Vagina (tissue), 2 donors: ENCODE results near the gene STX10.

Experiments used
- CTCF ChIP-seq, 3 experiments: fragments of 450-650 bp in 2 of 3; fragments of 200-600 bp in 1 of 3; sonication (generic) in 1 of 3; IDR thresholded peaks; one replicate each; pipeline ENCODE4 v1.5.1; 2017 to 2019; ENCODE audit warnings: antibody characterized with exemption in 3 of 3, mild to moderate bottlenecking in 2 of 3, moderate library complexity in 2 of 3
- POLR2AphosphoS5 ChIP-seq, 2 donors: sonication (generic); formaldehyde crosslinking; IDR thresholded peaks; one replicate each; pipeline ENCODE4 v1.9.0; 2017; ENCODE audit warnings: antibody characterized with exemption in 2 of 2, mild to moderate bottlenecking in 2 of 2, low read depth in 1 of 2; ENCODE audit not compliant: insufficient read depth in 1 of 2

GRCh38 chr19:13119627-13120026, 30.5 kb downstream of the STX10 start:
- TF ChIP-seq CTCF (IDR thresholded peaks at IDR 0.05) (no peak), POLR2AphosphoS5 (IDR thresholded peaks at IDR 0.05; ENCODE audit: insufficient read depth in 1 of 2, low read depth in 1 of 2) (no peak)
